ENCODE measurements around the gene ADCY4.

The ADCY4 gene

DNA sequence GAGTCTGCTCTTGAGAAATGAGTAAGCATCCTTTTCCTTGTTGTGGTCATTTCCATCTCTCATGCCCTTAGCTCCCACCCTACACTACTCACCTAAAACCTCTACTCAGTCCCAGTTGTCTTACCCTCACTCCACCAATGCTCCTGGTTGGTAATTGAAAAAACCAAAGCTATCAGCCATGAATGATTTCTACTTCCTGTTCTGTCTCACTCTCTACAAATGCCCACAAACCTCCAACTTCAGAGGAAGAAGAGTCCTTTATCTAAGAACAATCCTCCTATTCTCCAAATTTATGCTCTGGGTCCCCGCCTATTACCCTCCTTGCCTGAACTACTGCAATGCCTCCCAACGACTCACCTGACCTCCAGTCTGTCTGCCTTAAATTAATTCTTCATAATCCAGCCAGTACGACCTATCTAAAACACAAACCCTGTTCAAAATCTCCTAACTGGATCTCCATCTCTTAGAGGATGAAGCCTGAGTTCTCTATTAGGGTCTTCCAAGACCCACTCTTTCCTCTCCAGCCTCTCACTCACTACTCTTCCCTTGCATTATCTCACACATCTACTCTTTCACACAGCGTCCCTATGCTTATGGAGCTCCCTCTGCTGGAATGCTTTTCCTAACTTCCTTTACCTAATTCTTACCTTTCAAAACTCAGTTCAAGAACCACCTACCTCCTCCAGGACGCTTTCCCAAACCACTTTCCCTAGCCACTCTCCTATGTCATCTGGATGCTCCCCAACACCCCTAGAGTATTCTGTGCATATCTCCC is 37.5 kb downstream of the ADCY4 start:
- DNase-seq (ENCODE audit: low spot score), result no peak

DNA sequence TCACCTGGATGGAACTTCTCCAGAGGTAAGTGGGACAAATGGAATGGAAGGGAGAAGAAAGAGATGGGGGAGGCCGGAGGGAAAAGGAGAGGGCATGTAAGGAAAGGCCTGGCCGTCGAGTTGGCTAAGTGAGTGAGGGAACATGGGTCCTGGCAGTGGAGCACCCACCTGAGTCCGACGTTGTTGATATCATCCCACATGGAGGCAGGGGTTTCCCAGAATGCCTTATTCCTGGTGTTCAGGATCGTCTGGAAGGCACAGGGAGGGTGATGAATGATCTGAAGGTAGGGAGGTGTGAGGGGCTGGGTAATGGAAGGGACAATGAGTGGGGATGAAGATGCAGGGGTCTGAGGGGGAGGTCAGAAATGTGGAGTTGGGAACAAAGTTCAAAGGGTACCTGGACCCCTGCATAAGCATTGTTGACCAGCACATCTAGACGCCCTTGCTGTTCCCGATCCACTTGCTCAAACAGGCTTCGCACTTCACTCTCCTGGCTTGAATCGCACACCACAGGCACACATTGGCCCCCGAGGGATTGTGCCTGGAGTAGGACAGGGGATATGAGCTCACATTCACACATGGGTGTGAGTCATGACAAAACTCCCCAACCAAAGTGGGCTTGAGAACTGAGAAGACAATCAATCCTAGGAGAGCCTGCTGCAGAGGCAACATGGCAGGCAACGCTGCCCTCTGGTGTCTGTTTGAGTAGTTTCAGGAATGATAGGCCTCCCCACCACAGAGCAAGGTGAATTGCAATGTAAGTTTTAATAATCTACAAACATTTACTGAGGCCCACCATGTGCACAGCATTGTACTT is 38.3 kb downstream of the ADCY4 start:
- peak; percentile 90 for DNase-seq (ENCODE audit: low spot score)

DNA sequence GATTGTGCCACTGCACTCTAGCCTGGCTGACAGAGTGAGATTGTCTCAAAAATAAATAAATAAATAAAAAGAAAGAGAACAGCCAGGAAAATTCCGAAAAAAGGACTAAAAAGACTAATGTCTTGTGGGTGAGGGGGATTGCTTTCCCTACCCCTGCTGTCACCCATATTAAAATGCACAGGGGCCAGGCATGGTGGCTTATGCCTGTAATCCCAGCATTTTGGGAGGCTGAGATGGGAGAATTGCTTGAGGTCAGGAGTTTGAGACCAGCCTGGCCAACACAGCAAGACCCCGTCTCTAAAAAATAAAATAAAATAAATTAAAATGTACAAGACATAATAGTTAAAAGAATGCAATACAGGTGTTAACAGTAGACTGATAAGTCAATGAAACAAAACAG is 41.3 kb downstream of the ADCY4 start:
- DNase-seq (ENCODE audit: low spot score), result no peak

DNA sequence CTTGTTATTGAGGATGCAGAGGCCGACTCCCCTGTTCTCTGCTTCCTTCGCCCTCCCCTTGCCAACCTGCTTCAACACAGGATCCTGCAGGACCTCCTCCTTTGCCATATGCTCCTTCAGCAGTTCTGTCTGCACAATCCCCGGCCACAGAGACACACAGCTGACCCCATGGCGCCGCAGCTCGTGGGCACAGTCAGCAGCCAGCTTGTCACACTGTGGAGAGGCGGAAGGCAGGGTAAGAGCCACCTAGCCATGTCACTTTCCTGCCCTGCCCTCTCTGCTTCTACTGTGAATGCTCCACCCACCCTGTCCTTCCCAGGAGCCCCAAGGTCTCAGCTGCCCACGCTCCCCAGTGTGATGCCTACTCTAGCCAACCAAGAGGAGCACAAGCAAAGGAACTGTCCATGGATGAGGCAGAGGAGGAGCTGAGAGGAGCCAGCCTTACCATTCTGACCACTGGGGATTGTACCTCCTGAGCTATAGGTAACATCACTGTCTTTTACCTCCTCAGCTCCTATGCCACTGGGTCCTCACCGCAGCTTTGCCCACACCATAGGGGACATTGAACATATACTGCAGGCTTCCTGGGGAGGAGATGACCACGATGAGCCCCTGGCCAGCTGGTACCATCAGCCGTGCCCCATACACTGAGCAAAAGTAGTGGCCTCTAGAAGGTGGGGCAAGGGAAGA is 42.6 kb downstream of the ADCY4 start:
- no peak for DNase-seq (ENCODE audit: low spot score)

DNA sequence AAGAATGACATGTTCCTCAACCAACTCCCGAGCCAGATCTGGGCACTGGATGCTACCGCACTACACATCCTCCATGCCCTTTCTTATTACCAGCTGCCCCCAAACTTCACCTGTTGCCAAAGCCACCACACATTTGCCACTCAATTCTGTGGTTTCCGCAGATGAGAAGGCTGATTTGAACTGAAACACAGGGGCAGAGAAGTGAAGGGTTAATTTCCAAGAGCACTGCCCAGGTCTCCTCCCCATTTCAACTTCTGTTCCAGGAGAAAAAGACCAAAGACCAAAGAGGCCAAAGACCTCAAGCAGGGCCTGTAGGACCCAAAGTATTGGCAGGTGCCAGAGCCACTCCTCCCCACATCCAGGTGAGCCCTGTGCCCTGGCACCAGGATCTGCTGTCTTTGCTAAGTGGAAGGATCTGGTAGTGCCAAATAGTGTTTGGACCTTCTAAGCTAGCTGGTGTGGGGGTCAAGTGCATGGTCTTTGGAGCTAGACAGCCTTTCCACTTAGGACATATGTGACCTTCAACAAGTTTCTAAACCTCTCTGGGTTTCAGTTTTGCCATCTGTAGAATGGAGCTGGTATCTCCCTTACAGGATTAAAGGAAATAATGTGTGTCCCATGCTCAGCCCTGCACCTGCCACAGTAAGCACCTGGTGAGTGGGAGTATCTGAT is 43.3 kb downstream of the ADCY4 start:
- no peak for DNase-seq (ENCODE audit: low spot score)

DNA sequence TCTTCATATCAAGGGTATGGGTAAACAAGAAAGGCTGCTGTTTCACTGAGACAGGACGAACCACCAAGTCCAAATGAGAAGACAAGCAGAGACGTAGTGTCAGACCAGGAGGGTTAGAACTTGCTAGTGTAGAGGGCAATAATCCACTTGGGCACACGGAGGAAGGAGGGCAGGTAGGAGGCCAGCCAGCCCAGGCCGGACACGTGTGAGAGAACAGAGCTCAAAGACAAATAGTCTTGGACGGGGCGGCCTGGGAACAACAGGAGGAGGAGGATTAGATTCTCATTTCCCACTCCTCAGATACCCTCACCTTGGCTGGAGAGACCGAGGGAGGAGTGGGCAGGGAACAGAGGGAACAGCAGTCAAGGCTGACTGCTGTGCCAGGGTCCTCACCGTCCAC is 44.1 kb downstream of the ADCY4 start:
- DNase-seq (ENCODE audit: low spot score), result no peak

DNA sequence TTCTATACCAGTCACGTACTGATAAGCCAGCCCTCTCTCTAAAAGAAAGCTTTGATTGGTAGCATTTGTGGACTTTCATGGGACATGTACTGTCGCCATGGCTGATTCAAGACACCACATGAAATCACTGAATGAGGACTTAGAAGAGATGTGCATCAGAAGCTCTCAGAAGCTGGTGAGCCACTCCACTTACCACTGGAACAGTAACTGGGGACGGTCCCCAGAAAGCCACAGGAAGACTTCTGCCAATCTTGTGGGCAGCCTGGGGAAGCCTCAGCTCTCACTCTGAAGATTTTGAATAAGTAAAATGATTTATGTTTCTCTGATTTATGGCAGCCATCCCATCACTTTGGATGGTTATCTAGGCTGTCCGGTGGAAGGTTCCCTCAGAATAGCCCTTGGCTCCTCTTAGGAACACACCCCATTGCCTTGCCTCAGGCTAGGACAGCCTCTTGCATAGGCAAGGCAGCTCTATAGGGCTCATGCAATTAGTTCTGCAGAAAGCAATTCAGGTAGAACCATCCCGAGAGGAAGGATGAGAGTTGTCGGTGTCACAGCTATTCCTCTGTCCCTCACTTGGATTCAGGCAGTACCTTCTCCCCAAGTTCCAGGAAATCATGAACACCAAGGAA is 45.1 kb downstream of the ADCY4 start:
- no peak for DNase-seq (ENCODE audit: low spot score)

DNA sequence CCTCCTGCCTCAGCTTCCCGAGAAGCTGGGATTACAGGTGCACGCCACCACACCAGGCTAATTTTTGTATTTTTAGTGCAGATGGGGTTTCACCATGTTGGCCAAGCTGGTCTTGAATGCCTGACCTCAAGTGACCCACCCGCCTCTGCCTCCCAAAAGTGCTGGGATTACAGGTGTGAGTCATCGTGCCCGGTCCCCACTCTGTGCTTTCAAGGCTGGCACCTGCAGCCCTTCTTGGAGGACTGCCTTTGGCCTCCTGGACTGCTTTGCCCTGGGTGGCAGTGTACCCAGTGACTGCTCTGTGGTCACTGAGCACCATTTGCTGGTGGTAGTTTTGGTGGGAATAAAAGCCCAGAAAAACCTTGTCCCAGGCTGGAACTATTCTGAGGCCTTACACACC is 47.9 kb downstream of the ADCY4 start:
- no peak for DNase-seq (ENCODE audit: low spot score)

DNA sequence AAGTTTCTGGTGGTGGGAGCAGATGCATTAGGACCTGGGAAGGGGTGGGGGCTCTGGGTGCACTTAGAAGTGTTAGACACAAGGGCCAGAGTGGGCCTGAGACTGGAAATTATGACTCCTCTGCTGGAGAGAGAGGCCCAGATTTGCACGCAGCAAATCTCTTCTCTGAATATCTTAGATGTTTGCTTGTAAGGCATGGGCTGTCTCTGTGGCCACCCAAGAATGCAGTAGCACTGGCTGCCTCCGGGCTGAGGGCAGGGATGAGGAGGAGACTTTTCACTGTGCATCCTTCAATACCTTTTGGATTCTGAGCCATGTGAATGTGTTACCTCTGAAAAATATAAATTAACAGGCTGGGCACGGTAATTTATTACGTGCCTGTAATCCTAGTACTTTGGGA is 49.5 kb downstream of the ADCY4 start:
- peak; percentile 63 for DNase-seq (ENCODE audit: low spot score)

DNA sequence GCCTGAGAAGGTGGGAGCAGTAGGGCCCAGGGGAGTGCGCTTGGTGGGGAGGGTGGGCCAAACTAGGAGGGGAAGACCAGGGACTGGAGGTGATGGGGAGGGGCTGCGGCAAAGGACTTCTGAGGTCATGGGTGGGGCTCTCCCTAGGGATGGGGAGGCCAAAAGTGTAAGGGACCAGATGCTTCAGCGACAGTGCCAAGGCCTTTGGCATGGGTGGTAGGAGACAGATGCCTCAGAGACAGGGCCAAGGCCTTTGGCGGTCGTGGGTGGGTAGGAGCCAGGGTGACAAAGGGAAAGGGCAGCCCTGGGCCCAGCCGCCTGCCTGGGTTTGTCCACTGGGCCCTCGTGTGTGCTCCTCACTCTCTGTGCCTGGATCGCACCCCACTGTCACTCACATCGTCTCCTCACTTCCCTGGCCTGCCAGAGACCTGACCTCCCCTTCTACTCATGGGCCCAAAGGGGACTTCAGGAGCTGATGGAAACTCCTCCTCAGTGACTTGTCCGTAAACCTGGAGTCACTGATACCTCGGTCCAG is 50.3 kb downstream of the ADCY4 start:
- DNase-seq (ENCODE audit: low spot score), result no peak

DNA sequence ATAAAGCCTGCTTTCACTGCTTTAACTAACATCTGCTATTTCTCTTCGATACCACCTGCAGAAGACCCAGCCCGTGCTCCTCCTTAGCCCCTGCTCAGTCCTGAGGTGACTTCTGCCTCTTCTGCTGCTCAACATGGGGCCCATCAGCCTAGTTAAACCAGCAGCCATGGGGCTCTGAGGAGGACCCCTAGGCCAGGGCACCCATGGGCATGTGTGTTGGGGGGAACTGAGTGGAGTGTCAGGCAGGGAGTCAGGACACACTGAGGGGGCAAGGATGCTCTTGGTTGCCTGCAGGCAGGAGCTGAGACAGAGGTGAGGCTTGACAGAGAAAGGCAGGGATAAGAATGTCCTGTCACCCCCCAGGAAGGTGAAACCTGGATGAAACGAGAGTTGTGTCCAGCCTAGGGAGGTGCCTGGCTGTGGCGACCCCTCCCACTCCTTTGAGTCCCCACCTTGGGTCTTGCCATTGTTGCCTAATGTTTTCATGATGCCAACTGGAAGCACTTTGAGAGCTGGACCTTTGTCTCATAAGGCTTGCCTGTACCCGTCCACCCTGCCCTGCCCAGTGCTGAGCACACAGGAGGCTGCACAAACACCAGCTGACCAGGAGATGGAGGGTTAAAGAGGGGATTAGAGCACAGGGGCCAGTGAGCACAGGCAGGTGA is 50.9 kb downstream of the ADCY4 start:
- no peak for DNase-seq (ENCODE audit: low spot score)

DNA sequence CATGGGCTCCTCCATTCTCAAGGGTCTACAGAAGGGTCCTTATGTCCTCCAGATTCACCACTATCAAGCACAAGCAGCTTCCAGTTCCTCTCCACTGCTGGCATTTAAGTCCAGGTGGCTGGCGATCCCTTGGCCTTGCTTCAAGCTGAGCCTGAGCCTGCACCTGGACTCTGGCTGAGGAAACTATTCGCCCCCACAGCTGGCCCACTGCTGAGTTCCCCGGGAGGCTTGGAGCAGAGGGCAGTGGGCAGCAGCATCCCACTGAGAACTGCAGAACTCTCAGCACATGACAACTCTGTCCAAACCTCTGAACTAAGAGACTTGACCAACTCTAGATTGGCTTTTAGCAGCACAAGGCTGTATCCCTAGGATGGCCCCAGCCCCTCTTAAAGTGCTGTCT is 52.1 kb downstream of the ADCY4 start:
- no peak for DNase-seq (ENCODE audit: low spot score)

DNA sequence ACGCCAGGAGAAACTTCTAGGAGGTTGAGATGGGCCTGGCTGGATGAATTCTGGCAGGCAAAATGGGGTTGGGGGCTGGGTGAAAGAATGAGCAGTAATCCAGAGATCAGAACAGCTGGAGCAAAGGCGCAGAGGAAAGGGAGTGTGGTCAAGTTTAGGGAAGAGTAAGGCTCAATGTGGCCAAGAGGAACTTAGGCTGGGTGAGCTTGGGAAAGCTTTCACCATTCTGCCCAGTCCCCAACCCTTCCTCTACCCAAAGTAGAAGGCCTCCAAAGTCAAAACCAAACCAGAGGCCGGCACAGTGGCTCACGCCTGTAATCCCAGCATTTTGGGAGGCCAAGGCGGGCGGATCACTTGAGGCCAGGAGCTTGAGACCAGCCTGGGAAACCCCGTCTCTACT is 53.2 kb downstream of the ADCY4 start:
- DNase-seq (ENCODE audit: low spot score), result no peak

DNA sequence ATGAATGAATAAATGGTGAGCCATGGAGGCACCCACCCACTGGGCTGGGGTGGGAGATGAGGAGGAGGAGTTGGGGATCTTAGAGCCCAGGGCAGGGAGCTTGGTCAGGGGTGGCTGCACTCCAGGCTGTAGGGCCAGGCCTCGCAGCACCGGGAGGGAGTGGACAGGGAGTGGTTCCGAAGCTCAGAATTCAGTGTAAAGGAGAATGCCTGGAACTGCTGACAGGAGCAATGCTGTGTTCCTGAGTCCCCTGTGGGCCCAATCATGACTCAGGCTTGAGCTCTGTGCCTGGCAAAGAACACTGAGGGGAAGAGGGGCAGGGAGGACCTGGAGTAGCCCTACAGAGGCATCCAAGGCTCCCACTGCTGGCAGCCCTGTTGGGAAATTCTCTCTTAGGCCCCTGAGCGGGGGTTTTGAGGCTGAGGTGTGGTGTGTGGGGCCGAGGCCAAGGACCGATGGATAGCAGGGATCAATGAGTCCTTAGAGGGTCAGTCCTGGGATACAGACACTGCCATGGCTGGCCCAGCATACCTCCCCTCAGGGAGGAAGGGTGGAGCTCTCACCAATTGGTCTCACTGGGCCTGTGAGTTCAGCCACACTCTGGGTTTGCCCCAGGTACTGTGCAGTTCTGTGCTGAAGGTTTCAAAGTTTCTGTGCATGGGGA is 53.9 kb downstream of the ADCY4 start:
- peak; percentile 57 for DNase-seq (ENCODE audit: low spot score)

DNA sequence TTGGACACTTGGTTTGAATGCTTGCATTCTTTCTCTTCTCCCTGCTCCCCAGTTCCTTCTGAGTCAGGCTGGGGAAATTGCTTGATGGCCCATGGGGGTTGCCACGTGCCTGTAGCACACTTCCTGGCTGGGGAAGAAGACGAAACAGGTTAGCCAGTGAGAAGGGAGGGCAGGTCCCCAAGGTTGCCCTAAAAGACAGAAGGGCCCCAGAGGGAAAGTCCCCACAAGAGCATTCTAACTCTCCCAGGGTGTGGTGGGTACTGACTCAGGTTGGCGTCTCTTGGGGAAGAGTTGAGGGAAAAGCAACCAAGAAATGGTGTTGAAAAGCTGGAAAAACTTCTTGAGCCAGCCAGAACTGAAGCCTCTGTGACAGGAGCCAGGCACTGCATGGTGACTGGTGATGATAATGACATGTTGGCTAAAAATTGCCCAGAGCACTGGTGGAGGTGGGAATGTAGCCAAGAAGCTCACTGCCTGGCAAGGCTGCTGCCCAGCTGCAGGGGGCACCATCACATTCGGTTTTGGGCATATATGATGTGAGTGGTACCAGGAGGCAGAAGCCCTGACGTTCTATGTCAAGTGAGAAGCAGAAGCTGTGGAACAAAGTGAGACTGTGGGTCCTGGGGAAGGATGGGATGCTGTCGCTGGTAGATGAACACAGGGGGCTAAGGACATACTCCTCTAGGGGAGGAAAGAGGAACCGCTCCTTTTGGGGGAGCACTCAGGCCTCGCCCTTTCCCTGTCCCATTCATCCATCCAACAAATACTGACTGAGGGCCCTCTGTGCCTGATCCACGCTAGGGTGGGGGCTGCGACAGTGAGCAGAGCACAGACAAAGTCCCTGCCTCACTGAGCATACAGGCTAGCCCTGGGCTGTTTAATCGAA is 55.3 kb downstream of the ADCY4 start:
- peak; percentile 27 for DNase-seq (ENCODE audit: low spot score)

DNA sequence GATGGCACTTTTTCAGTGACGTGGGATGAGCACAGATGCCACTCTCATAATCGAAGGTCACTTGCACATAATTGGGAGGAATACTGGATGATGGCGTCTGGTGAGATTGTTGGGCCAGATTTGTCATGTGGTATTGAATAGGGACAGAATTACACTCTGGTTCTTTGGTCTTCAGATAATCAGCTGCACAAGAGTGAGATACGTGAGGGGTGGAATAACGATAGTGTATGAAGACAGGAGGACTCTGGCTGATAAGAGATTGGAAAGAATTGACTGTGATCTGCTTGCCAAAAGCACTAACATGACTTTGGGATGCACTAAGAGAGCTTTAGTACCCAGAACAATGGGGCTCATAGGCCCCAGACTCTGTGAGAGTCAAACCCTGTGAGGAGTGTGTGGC is 56.4 kb downstream of the ADCY4 start:
- no peak for DNase-seq (ENCODE audit: low spot score)

DNA sequence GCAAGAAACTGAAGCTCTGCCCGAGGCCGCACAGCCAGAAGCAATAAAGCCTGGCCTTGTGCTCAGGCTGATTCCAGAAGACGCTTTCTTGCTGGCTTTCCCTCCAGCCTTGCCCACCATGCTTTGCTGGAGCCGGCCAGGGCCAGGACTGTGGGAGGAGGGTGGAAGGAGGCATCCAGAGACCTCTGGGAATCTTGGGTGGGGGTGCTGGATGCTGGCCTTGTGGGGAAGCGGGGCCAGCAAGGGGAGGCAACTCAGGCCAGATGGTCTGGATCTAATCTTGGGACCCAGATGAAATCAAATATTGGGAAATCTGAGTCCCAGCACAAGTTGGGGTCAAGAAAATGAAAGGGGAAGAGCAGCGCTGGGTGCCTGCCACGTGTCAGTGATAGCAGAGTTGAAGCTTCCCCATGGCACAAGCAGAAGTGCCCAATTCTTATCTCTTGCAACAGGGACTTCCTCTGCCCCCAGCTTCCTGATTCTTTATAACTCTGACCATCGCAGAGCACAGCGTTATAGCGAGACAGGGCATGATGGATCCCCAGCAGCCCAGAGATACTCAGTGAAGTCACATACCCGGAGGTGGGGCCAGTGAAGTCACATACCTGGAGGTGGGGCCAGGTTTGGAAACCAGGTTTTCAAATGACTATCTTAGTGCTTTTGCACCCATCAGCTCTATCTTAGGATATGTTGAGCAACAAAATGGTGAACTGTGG is 57.1 kb downstream of the ADCY4 start:
- no peak for DNase-seq (ENCODE audit: low spot score)

DNA sequence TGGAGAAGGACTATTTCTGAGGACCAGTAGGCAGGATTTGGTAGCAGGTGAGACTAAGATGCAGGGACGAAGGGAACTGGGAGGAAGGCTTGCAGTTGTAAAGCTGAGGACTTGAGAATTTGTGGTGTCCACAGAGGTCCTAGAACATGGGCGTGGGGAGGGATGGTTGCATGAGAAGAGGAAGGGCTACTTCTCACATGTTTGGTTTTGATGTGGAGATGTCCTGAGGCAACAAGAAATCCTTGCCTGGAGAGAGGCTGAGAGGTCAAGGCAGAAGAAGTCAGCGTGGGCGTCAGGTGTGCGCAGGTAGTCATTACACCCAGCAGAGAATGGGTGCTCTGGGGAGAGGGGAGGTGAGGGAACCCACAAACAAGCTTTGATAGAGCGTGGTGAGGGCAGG is 57.8 kb downstream of the ADCY4 start:
- no peak for DNase-seq (ENCODE audit: low spot score)

DNA sequence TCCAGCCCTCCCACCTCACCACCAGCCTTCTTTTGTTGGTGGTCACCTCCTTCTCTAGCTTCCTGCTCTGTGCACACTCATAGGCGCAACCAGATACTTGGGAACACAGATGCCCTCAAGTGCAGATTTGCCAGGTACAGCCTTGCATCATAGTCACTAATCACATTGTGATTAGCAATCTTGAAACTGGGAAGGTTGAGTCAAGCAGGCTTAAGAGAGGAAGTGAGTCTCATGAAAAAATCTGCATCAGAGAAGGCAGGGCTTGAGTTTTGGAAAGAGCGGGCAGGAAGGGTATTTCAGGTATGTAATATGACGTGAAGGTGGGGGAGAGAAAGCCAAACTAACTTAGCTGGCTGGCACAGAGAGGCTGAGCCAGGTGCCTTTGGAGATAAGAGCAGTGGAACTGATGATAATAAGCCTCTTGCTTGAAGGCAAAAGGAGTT is 60.7 kb downstream of the ADCY4 start:
- no peak for DNase-seq (ENCODE audit: low spot score)
